SK-N-SH (cell line): ENCODE data around the gene ATG16L1. TPM values are rescaled to one million over a fixed set of nuclear protein-coding genes. Genes with fewer than 3 reads are reported as not detected.

ENCODE experiments used
- CTCF ChIA-PET: fragments of 300-600, 350-600 bp; formaldehyde crosslinking; extraction: SDS; loops from one replicate; lab custom pipeline; 2021; lab: Yijun Ruan, JAX
- POLR2A ChIA-PET: fragments of 350-600 bp; sonication (Branson Sonifier 250); formaldehyde crosslinking; extraction: SDS; loops from one replicate; lab custom pipeline; 2020; ENCODE audit warnings: antibody characterized with exemption, inconsistent platforms; lab: Yijun Ruan, JAX
- DNase-seq: peaks from one replicate; pipeline ENCODE4 v3.0.0; 2012
- H2AFZ ChIP-seq: fragments of 200-600 bp; sonication (generic); 2 replicates; pipeline ENCODE4 v1.8.1; 2016; ENCODE audit warnings: antibody characterized with exemption, mild to moderate bottlenecking, low read depth
- H3F3A ChIP-seq: fragments of 200-600 bp; sonication (generic); replicated peaks from 2 replicates; pipeline ENCODE3; 2016; ENCODE audit warnings: antibody characterized with exemption, mild to moderate bottlenecking; ENCODE audit not compliant: insufficient read depth
- H3K27ac ChIP-seq, 2 experiments: fragments of 200-500 bp in 1 of 2; fragments of 200-600 bp in 1 of 2; sonication (Bioruptor generic) in 1 of 2; sonication (generic), shearing (Covaris generic) in 1 of 2; 2 replicates each; pipeline versions ENCODE4 v1.5.1 to v1.6.1; 2014 to 2016; ENCODE audit warnings: low read depth in 2 of 2, inconsistent platforms in 1 of 2, low read length in 1 of 2, mild to moderate bottlenecking in 1 of 2, mixed read lengths in 1 of 2
- H3K27me3 ChIP-seq: fragments of 200-600 bp; sonication (generic), shearing (Covaris generic); 2 replicates; pipeline ENCODE4 v1.6.1; 2016; ENCODE audit warnings: mixed run types; ENCODE audit not compliant: insufficient read depth
- H3K36me3 ChIP-seq, 2 experiments: fragments of 200-500 bp in 1 of 2; fragments of 200-600 bp in 1 of 2; sonication (Bioruptor generic) in 1 of 2; sonication (generic) in 1 of 2; replicated peaks in 1 of 2; 2 replicates each; pipeline versions ENCODE3 to v1.5.1; 2014 to 2016; ENCODE audit warnings: low read length in 1 of 2, mild to moderate bottlenecking in 1 of 2; ENCODE audit not compliant: insufficient read depth in 2 of 2, control insufficient read depth in 1 of 2
- H3K4me1 ChIP-seq, 2 experiments: fragments of 200-500 bp in 1 of 2; fragments of 200-600 bp in 1 of 2; sonication (Bioruptor generic) in 1 of 2; sonication (generic), shearing (Covaris generic) in 1 of 2; 2 replicates each; pipeline versions ENCODE4 v1.5.1 to v1.6.1; 2014 to 2016; ENCODE audit warnings: low read depth in 1 of 2, low read length in 1 of 2, mixed run types in 1 of 2; ENCODE audit not compliant: insufficient read depth in 2 of 2, control insufficient read depth in 1 of 2
- H3K4me2 ChIP-seq: fragments of 200-600 bp; sonication (generic), shearing (Covaris generic); 2 replicates; pipeline ENCODE4 v1.6.1; 2017; ENCODE audit warnings: mixed run types
- H3K4me3 ChIP-seq, 2 experiments: fragments of 200-500 bp in 1 of 2; fragments of 200-600 bp in 1 of 2; sonication (Bioruptor generic) in 1 of 2; sonication (generic), shearing (Covaris generic) in 1 of 2; 2 replicates each; pipeline versions ENCODE4 v1.5.1 to v1.8.1; 2014 to 2016; ENCODE audit warnings: low read depth in 2 of 2, inconsistent platforms in 1 of 2, low read length in 1 of 2, mild to moderate bottlenecking in 1 of 2, mixed read lengths in 1 of 2, moderate library complexity in 1 of 2
- H3K79me2 ChIP-seq: fragments of 200-600 bp; sonication (generic); 2 replicates; pipeline ENCODE4 v1.8.1; 2017; ENCODE audit warnings: mild to moderate bottlenecking; ENCODE audit not compliant: insufficient read depth
- H3K9ac ChIP-seq: fragments of 200-600 bp; sonication (generic); 2 replicates; pipeline ENCODE4 v1.6.1; 2017; ENCODE audit warnings: mixed run types
- H3K9me2 ChIP-seq: fragments of 200-600 bp; sonication (generic); 2 replicates; pipeline ENCODE4 v1.6.1; 2017; ENCODE audit warnings: mixed run types
- H3K9me3 ChIP-seq: fragments of 200-600 bp; sonication (generic); 2 replicates; pipeline ENCODE4 v1.6.1; 2017; ENCODE audit warnings: mixed run types, mild to moderate bottlenecking, moderate library complexity
- H4K20me1 ChIP-seq: fragments of 200-600 bp; sonication (generic); 2 replicates; pipeline ENCODE4 v1.6.1; 2017; ENCODE audit warnings: mild to moderate bottlenecking, mixed run types; ENCODE audit not compliant: insufficient read depth
- CHD2 ChIP-seq: fragments of 150-350 bp; IDR thresholded peaks from 2 replicates; pipeline ENCODE4 v1.6.1; 2018; ENCODE audit warnings: low read length; ENCODE audit not compliant: partially characterized antibody
- CTCF ChIP-seq: fragments of 200-600 bp; sonication (generic); IDR thresholded peaks from 2 replicates; pipeline ENCODE4 v1.6.1; 2017; ENCODE audit warnings: antibody characterized with exemption, mild to moderate bottlenecking, moderate library complexity
- ELF1 ChIP-seq: IDR thresholded peaks from 2 replicates; pipeline ENCODE4 v1.4.0; 2012
- FOSL2 ChIP-seq: IDR thresholded peaks from 2 replicates; pipeline ENCODE4 v1.4.0; 2012; ENCODE audit warnings: low read depth, mild to moderate bottlenecking, moderate library complexity, borderline replicate concordance
- FOXM1 ChIP-seq: IDR thresholded peaks from 2 replicates; pipeline ENCODE4 v1.4.0; 2012; ENCODE audit warnings: low read depth, mild to moderate bottlenecking
- MEF2A ChIP-seq: IDR thresholded peaks from 2 replicates; pipeline ENCODE4 v1.4.0; 2012; ENCODE audit warnings: low read depth, borderline replicate concordance
- MXI1 ChIP-seq: IDR thresholded peaks from 2 replicates; pipeline ENCODE4 v1.6.1; 2012; ENCODE audit warnings: mild to moderate bottlenecking, low read depth, low read length, improper control_type of control experiment
- NFIC ChIP-seq: IDR thresholded peaks from 2 replicates; pipeline ENCODE4 v1.4.0; 2012; ENCODE audit warnings: borderline replicate concordance
- NRF1 ChIP-seq: IDR thresholded peaks from 2 replicates; pipeline ENCODE4 v1.6.1; 2012; ENCODE audit warnings: low read depth, mild to moderate bottlenecking, low read length
- TEAD4 ChIP-seq: IDR thresholded peaks from 2 replicates; pipeline ENCODE4 v1.4.0; 2012; ENCODE audit warnings: mild to moderate bottlenecking, borderline replicate concordance; ENCODE audit not compliant: insufficient read depth
- USF1 ChIP-seq: IDR thresholded peaks from 2 replicates; pipeline ENCODE4 v1.4.0; 2012; ENCODE audit warnings: low read depth, borderline replicate concordance
- YY1 ChIP-seq: IDR thresholded peaks from 2 replicates; pipeline ENCODE4 v1.4.0; 2012; ENCODE audit warnings: low read depth, mild to moderate bottlenecking
- WGBS: methylation state at CpG from one replicate; pipeline ENCODE4 v1.1.6; 2017; ENCODE audit warnings: low lambda C conversion rate; 5-methylcytosine and 5-hydroxymethylcytosine counted together
- polyA plus RNA-seq, 3 experiments: library from polyadenylated mRNA; depleted of rRNA; stranded (reverse); fragments of >200 nt; gene quantifications; 2 replicates each; pipeline ENCODE4 v1.2.3, GENCODE V29; 2012
- TF ChIP-seq, protein P1 (sequence below): IDR thresholded peaks from 2 replicates; pipeline ENCODE4 v1.6.1; 2012; ENCODE audit warnings: mild to moderate bottlenecking, low read depth, low read length, moderate library complexity
- TF ChIP-seq, protein P2 (sequence below): fragments of 150-350 bp; IDR thresholded peaks from 2 replicates; pipeline ENCODE4 v1.6.1; 2017; ENCODE audit warnings: antibody characterized with exemption, low read length, low read depth, borderline replicate concordance
- TF ChIP-seq, protein P3 (sequence below): IDR thresholded peaks from 2 replicates; pipeline ENCODE4; 2012

The ATG16L1 gene
- polyA plus RNA-seq, 1 of the 3 experiments (the other 2 are of a cell fraction) = 22.2 TPM

- TF ChIP-seq, protein P1, sequence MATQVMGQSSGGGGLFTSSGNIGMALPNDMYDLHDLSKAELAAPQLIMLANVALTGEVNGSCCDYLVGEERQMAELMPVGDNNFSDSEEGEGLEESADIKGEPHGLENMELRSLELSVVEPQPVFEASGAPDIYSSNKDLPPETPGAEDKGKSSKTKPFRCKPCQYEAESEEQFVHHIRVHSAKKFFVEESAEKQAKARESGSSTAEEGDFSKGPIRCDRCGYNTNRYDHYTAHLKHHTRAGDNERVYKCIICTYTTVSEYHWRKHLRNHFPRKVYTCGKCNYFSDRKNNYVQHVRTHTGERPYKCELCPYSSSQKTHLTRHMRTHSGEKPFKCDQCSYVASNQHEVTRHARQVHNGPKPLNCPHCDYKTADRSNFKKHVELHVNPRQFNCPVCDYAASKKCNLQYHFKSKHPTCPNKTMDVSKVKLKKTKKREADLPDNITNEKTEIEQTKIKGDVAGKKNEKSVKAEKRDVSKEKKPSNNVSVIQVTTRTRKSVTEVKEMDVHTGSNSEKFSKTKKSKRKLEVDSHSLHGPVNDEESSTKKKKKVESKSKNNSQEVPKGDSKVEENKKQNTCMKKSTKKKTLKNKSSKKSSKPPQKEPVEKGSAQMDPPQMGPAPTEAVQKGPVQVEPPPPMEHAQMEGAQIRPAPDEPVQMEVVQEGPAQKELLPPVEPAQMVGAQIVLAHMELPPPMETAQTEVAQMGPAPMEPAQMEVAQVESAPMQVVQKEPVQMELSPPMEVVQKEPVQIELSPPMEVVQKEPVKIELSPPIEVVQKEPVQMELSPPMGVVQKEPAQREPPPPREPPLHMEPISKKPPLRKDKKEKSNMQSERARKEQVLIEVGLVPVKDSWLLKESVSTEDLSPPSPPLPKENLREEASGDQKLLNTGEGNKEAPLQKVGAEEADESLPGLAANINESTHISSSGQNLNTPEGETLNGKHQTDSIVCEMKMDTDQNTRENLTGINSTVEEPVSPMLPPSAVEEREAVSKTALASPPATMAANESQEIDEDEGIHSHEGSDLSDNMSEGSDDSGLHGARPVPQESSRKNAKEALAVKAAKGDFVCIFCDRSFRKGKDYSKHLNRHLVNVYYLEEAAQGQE = no peak
- TF ChIP-seq ELF1 = no peak
- TF ChIP-seq YY1 = no peak
- TF ChIP-seq MXI1 = no peak
- no peak for TF ChIP-seq TEAD4
Observed at GRCh38 chr2:233273120-233273519, 21.6 kb downstream of the ATG16L1 start (continued).

- WGBS = 84% methylated on average over 4 of the region's 4 CpGs
- Histone ChIP-seq H3K4me3 (no peak overlapping the region), H3K9me2 (no peaks in the 10 kb centered on the region), H3K9ac (no peak overlapping the region), H3K27ac (no peak overlapping the region)
- TF ChIP-seq NFIC (no peak), CTCF (no peak), MEF2A (no peak), FOSL2 (no peak), USF1 (no peak), FOXM1 (no peak), CHD2 (no peak), NRF1 (no peak)
- TF ChIP-seq, protein P2, sequence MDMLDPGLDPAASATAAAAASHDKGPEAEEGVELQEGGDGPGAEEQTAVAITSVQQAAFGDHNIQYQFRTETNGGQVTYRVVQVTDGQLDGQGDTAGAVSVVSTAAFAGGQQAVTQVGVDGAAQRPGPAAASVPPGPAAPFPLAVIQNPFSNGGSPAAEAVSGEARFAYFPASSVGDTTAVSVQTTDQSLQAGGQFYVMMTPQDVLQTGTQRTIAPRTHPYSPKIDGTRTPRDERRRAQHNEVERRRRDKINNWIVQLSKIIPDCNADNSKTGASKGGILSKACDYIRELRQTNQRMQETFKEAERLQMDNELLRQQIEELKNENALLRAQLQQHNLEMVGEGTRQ = no peak
- TF ChIP-seq, protein P3, sequence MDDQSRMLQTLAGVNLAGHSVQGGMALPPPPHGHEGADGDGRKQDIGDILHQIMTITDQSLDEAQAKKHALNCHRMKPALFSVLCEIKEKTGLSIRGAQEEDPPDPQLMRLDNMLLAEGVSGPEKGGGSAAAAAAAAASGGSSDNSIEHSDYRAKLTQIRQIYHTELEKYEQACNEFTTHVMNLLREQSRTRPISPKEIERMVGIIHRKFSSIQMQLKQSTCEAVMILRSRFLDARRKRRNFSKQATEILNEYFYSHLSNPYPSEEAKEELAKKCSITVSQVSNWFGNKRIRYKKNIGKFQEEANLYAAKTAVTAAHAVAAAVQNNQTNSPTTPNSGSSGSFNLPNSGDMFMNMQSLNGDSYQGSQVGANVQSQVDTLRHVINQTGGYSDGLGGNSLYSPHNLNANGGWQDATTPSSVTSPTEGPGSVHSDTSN = no peak
- TF ChIP-seq, all 33 proteins: peak for 0
- no peaks in the 10 kb centered on the region for H4K20me1 ChIP-seq
- CTCF ChIA-PET = interaction anchor here (0.6 to 1.0 kb wide), 2 partner anchors 168 to 576 kb away, joined by 3 read pairs; no protein-coding TSS in a partner anchor
- H2AFZ ChIP-seq = no peak overlapping the region
- POLR2A ChIA-PET = no interaction called here
- H3K9me3 ChIP-seq = no peaks in the 10 kb centered on the region
- no peaks in the 10 kb centered on the region for H3K27me3 ChIP-seq
- peaks cover 85 to 93% of the 10 kb centered on the region in 2 experiments for H3K36me3 ChIP-seq
- H3F3A ChIP-seq = no peaks in the 10 kb centered on the region
- peaks cover 0 to 7% of the 10 kb centered on the region in 2 experiments; a peak in 2 of 4 replicates for H3K4me1 ChIP-seq
- no peak for DNase-seq
- no peaks in the 10 kb centered on the region for H3K79me2 ChIP-seq
- H3K4me2 ChIP-seq = no peak overlapping the region
Observed at GRCh38 chr2:233275223-233275622, 23.8 kb downstream of the ATG16L1 start.
